A549 (cell line): Measurements from ENCODE around the gene VAMP1. TPM values are rescaled to one million over a fixed set of nuclear protein-coding genes. Genes with fewer than 3 reads are reported as not detected.
A peak's percentile ranks its signal among the peaks of the same experiment; 100 is the strongest.
"Not testable (repeated sequence)": the region's sequence is repeated elsewhere in the genome, so short reads cannot be mapped to it uniquely, and the experiment has no call there.

Experiments
- ATAC-seq, 2 experiments: fragments of 200-7000 bp in 1 of 2; fragments of >200 bp in 1 of 2; cut with Nextera tagmentation in 1 of 2; cut with Tn5 transposase in 1 of 2; 3 replicates each; pipeline versions ENCODE4 v1.8.0 to v1.9.1; 2018 to 2020; ENCODE audit warnings: mild to moderate bottlenecking in 1 of 2, moderate library complexity in 1 of 2
- CTCF ChIA-PET: fragments of 300-600 bp; sonication (Branson Sonifier 250); formaldehyde crosslinking; extraction: SDS; loops from one replicate; lab custom pipeline; 2021; ENCODE audit warnings: antibody characterized with exemption, inconsistent platforms; lab: Yijun Ruan, JAX
- POLR2A ChIA-PET: fragments of 350-600 bp; formaldehyde crosslinking; extraction: SDS; loops from one replicate; lab custom pipeline; 2021; ENCODE audit warnings: antibody characterized with exemption, inconsistent platforms; lab: Yijun Ruan, JAX
- DNase-seq, 2 experiments: peaks; one replicate each; pipeline versions ENCODE4 v3.0.0 to v3.0.0-alpha.2; 2011 to 2016; ENCODE audit warnings: low read depth in 1 of 2, low spot score in 1 of 2
- FAIRE-seq: peaks from 2 replicates; lab custom pipeline; 2011; peaks lifted over from hg19 to GRCh38; lab: Jason Lieb, UNC
- H3K27ac ChIP-seq, 2 experiments: fragments of >200 bp; sonication (Bioruptor Twin); formaldehyde crosslinking; 3 replicates each; pipeline ENCODE4 v1.5.1; 2016 to 2017
- H3K4me1 ChIP-seq: fragments of >200 bp; sonication (Bioruptor Twin); formaldehyde crosslinking; 3 replicates; pipeline ENCODE4 v1.6.1; 2016
- H3K4me2 ChIP-seq: fragments of >200 bp; sonication (Bioruptor Twin); formaldehyde crosslinking; 3 replicates; pipeline ENCODE4 v1.6.1; 2016
- H3K4me3 ChIP-seq: fragments of >200 bp; sonication (Bioruptor Twin); formaldehyde crosslinking; 3 replicates; pipeline ENCODE4 v1.5.1; 2016
- H3K9me3 ChIP-seq: fragments of >200 bp; sonication (Bioruptor Twin); formaldehyde crosslinking; 3 replicates; pipeline ENCODE4 v1.6.1; 2016
- CEBPB ChIP-seq, 2 experiments: fragments of >200 bp in 1 of 2; sonication (Bioruptor Twin) in 1 of 2; formaldehyde crosslinking in 1 of 2; IDR thresholded peaks; 2 replicates each; pipeline ENCODE4 v1.6.1; 2012 to 2016
- CHD2 ChIP-seq: fragments of 150-350 bp; IDR thresholded peaks from 2 replicates; pipeline ENCODE4 v1.6.1; 2014; ENCODE audit warnings: low read length; ENCODE audit not compliant: partially characterized antibody
- EHF ChIP-seq: fragments of 250-450 bp; sonication (Bioruptor Pico); IDR thresholded peaks from 2 replicates; pipeline ENCODE4 v1.5.0; 2020; ENCODE audit warnings: mild to moderate bottlenecking
- HOXA7 ChIP-seq: fragments of 250-450 bp; sonication (Bioruptor Pico); IDR thresholded peaks from 2 replicates; pipeline ENCODE4 v1.5.0; 2020; ENCODE audit warnings: mild to moderate bottlenecking, moderate library complexity
- JUN ChIP-seq, 2 experiments: fragments of >200 bp; sonication (Bioruptor Twin); formaldehyde crosslinking; IDR thresholded peaks; 2 replicates in 1 of 2; 3 replicates in 1 of 2; pipeline ENCODE4 v1.6.1; 2016 to 2017
- JUNB ChIP-seq: fragments of >200 bp; sonication (Bioruptor Twin); formaldehyde crosslinking; IDR thresholded peaks from 2 replicates; pipeline ENCODE4 v1.6.1; 2016
- KDM1A ChIP-seq: fragments of 200-600 bp; sonication (generic); IDR thresholded peaks from 2 replicates; pipeline ENCODE4 v1.6.1; 2016; ENCODE audit warnings: low read depth, mild to moderate bottlenecking
- MAFK ChIP-seq: fragments of 450-650 bp; IDR thresholded peaks from 2 replicates; pipeline ENCODE4 v1.6.1; 2014; ENCODE audit not compliant: partially characterized antibody
- RAD21 ChIP-seq, 2 experiments: fragments of >200 bp in 1 of 2; sonication (Bioruptor Twin) in 1 of 2; formaldehyde crosslinking in 1 of 2; IDR thresholded peaks in 1 of 2; conservative IDR thresholded peaks in 1 of 2; 2 replicates in 1 of 2; 3 replicates in 1 of 2; pipeline ENCODE4 v1.6.1; 2012 to 2018; ENCODE audit warnings: inconsistent platforms in 1 of 2
- RCOR1 ChIP-seq: fragments of 150-350 bp; IDR thresholded peaks from 2 replicates; pipeline ENCODE4 v1.6.1; 2014; ENCODE audit warnings: antibody characterized with exemption, low read length, low read depth
- RFX5 ChIP-seq: fragments of 450-650 bp; IDR thresholded peaks from 2 replicates; pipeline ENCODE4 v1.7.1; 2014; ENCODE audit warnings: antibody characterized with exemption, mild to moderate bottlenecking, moderate library complexity
- SREBF2 ChIP-seq: fragments of 450-650 bp; IDR thresholded peaks from 2 replicates; pipeline ENCODE4 v1.6.1; 2014; ENCODE audit warnings: mild to moderate bottlenecking, moderate library complexity
- TFCP2L1 ChIP-seq: fragments of 250-450 bp; sonication (Bioruptor Pico); IDR thresholded peaks from 2 replicates; pipeline ENCODE4 v1.5.0; 2021; ENCODE audit warnings: mild to moderate bottlenecking
- ZFP36 ChIP-seq: fragments of 450-650 bp; IDR thresholded peaks from 2 replicates; pipeline ENCODE4 v1.6.1; 2014; ENCODE audit warnings: borderline replicate concordance; ENCODE audit not compliant: partially characterized antibody
- ZSCAN20 ChIP-seq: fragments of 250-450 bp; sonication (Bioruptor Pico); IDR thresholded peaks from 2 replicates; pipeline ENCODE4 v1.8.0; 2022; ENCODE audit warnings: mild to moderate bottlenecking, moderate library complexity
- WGBS: methylation state at CpG from one replicate; pipeline ENCODE4 v1.1.6; 2017; ENCODE audit errors: missing lambda C conversion rate; 5-methylcytosine and 5-hydroxymethylcytosine counted together
- polyA plus RNA-seq, 4 experiments: library from polyadenylated mRNA; depleted of rRNA in 3 of 4; stranded (reverse); fragments of >200 nt; fragmentation: RNase III in 1 of 4; extraction: RNeasy Plus Mini Kit Qiagen cat#74134 plus additional on column Dnase treatment in 1 of 4; gene quantifications; 2 replicates in 3 of 4; 3 replicates in 1 of 4; pipeline ENCODE4 v1.2.3, GENCODE V29; 2011 to 2017
- TF ChIP-seq, protein P1 (sequence below): IDR thresholded peaks from 2 replicates; pipeline ENCODE4 v1.6.1; 2012; ENCODE audit warnings: low read depth, borderline replicate concordance
- TF ChIP-seq, protein P2 (sequence below): fragments of 150-350 bp; IDR thresholded peaks from 2 replicates; pipeline ENCODE4 v1.6.1; 2014; ENCODE audit warnings: low read depth, mild to moderate bottlenecking, low read length
- TF ChIP-seq, protein P3 (sequence below): fragments of 250-450 bp; sonication (Bioruptor Pico); IDR thresholded peaks from 2 replicates; pipeline ENCODE4 v1.5.0; 2020; ENCODE audit warnings: low read depth, mild to moderate bottlenecking, moderate library complexity
- TF ChIP-seq, protein P4 (sequence below): fragments of >200 bp; sonication (Bioruptor Twin); formaldehyde crosslinking; IDR thresholded peaks from 3 replicates; pipeline ENCODE4 v1.5.1; 2016

VAMP1 gene
- polyA plus RNA-seq, 2 of the 4 experiments (the other 2 are of a cell fraction): 17.6 to 22.7 TPM

DNA sequence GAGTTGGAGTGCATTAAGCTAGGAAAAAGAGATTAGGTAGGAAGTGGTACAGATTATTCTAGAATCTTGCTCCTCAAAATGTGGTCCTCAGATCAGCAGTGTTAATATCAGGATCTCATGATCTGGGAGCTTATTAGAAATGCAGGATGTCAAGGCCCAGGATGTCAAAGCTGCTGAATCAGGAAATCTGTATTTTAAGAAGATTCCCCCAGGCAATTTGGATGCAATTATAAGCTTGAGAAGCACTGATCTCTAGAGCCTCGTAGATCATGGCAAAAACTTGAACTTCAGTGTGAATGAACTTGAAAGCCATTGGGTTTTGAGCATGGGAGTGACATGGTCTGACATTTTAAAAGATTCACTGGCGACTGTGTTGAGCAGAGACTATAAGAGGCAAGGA lies 30.0 kb upstream of the VAMP1 start:
- POLR2A ChIA-PET: no interaction called here
- ATAC-seq: no peak
- H3K4me1 ChIP-seq: peaks cover 9% of the 10 kb centered on the region; the same call in 2 of the 3 replicates
- CTCF ChIA-PET: interaction anchor here (0.7 to 2.9 kb wide), 9 partner anchors 8 to 215 kb away, joined by 3 to 9 read pairs (median 4); no protein-coding TSS in a partner anchor
- TF ChIP-seq CEBPB (IDR thresholded peaks at IDR 0.05): no peak
- TF ChIP-seq RAD21 (conservative IDR thresholded peaks at IDR 0.05 in 1 of 2, IDR thresholded peaks at IDR 0.05 in 1 of 2): no peak
- TF ChIP-seq, protein P1, sequence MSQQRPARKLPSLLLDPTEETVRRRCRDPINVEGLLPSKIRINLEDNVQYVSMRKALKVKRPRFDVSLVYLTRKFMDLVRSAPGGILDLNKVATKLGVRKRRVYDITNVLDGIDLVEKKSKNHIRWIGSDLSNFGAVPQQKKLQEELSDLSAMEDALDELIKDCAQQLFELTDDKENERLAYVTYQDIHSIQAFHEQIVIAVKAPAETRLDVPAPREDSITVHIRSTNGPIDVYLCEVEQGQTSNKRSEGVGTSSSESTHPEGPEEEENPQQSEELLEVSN: no peak
- no peak for TF ChIP-seq RFX5
- TF ChIP-seq KDM1A: no peak
- TF ChIP-seq JUNB: no peak
- no peak for TF ChIP-seq ZFP36
- TF ChIP-seq CHD2: no peak
- no peak for TF ChIP-seq MAFK
- TF ChIP-seq, protein P2, sequence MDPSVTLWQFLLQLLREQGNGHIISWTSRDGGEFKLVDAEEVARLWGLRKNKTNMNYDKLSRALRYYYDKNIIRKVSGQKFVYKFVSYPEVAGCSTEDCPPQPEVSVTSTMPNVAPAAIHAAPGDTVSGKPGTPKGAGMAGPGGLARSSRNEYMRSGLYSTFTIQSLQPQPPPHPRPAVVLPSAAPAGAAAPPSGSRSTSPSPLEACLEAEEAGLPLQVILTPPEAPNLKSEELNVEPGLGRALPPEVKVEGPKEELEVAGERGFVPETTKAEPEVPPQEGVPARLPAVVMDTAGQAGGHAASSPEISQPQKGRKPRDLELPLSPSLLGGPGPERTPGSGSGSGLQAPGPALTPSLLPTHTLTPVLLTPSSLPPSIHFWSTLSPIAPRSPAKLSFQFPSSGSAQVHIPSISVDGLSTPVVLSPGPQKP: no peak
- no peak for TF ChIP-seq RCOR1
- TF ChIP-seq SREBF2: no peak
- TF ChIP-seq, protein P3, sequence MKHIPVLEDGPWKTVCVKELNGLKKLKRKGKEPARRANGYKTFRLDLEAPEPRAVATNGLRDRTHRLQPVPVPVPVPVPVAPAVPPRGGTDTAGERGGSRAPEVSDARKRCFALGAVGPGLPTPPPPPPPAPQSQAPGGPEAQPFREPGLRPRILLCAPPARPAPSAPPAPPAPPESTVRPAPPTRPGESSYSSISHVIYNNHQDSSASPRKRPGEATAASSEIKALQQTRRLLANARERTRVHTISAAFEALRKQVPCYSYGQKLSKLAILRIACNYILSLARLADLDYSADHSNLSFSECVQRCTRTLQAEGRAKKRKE (CRISPR knock-in tag): no peak
- no peak for TF ChIP-seq HOXA7 (CRISPR knock-in tag)
- no peak for TF ChIP-seq TFCP2L1 (CRISPR knock-in tag)
- TF ChIP-seq ZSCAN20 (CRISPR knock-in tag): no peak
- TF ChIP-seq, protein P4, sequence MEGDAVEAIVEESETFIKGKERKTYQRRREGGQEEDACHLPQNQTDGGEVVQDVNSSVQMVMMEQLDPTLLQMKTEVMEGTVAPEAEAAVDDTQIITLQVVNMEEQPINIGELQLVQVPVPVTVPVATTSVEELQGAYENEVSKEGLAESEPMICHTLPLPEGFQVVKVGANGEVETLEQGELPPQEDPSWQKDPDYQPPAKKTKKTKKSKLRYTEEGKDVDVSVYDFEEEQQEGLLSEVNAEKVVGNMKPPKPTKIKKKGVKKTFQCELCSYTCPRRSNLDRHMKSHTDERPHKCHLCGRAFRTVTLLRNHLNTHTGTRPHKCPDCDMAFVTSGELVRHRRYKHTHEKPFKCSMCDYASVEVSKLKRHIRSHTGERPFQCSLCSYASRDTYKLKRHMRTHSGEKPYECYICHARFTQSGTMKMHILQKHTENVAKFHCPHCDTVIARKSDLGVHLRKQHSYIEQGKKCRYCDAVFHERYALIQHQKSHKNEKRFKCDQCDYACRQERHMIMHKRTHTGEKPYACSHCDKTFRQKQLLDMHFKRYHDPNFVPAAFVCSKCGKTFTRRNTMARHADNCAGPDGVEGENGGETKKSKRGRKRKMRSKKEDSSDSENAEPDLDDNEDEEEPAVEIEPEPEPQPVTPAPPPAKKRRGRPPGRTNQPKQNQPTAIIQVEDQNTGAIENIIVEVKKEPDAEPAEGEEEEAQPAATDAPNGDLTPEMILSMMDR: no peak
- no peak for TF ChIP-seq JUN (IDR thresholded peaks at IDR 0.05)
- TF ChIP-seq, all 56 proteins: peak for 0
- no peak overlapping the region for H3K4me3 ChIP-seq
- no peak overlapping the region for H3K27ac ChIP-seq
- H3K4me2 ChIP-seq: no peak overlapping the region
- H3K9me3 ChIP-seq: no peaks in the 10 kb centered on the region
- DNase-seq: no peak
- 97% methylated on average over 2 of the region's 2 CpGs for WGBS
- no peak for FAIRE-seq

DNA sequence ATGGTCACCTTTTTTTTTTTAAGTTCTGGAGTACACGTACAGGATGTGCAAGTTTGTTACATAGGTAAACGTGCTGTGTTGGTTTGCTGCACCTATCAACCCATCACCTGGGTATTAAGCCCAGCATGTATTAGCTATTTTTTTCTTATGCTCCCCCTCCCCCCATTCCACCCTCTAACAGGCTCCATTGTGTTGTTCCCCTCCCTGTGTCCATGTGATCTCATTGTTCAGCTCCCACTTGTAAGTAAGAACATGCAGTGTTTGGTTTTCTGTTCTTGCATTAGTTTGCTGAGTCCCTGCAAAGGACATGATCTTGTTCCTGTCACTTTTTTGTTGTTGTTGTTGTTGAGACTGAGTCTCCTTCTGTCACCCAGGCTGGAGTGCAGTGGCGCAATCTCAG lies 26.8 kb upstream of the VAMP1 start:
- ATAC-seq, H3K4me2 ChIP-seq, DNase-seq, FAIRE-seq, H3K9me3 ChIP-seq, H3K27ac ChIP-seq, H3K4me3 ChIP-seq, POLR2A ChIA-PET: not testable (repeated sequence)
- CTCF ChIA-PET: interaction anchor here (0.6 to 2.0 kb wide), 5 partner anchors 25 to 42 kb away, joined by 3 to 4 read pairs (median 3); no protein-coding TSS in a partner anchor
- WGBS: 92% methylated on average over 3 of the region's 3 CpGs
- peaks cover 19% of the 10 kb centered on the region for H3K4me1 ChIP-seq

DNA sequence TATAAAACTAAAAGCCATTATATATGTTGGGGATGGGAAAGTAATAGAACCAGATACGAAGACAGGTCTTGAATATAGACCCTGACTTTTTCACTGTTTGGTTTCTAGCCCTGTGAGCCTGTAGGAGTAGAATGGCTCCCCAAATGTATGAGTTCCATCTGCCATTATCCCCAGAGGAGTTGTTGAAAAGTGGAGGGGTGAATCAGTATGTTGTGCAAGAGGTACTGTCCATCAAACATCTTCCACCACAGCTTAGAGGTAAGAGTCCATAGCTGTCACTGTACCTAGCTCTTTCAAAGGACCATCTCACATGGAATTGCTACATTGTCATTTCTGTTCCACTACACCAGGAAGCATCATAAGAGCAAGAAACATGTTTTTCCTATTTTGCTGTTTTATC lies 24.5 kb upstream of the VAMP1 start:
- POLR2A ChIA-PET: interaction anchor here (0.8 to 0.9 kb wide), 2 partner anchors 24 to 39 kb away, joined by 3 to 4 read pairs; partner anchors contain the start of genes GAPDH and VAMP1
- ATAC-seq (no peak), FAIRE-seq (no peak), DNase-seq (no peak)
- CTCF ChIA-PET: interaction anchor here (0.9 to 2.1 kb wide), 3 partner anchors 18 to 44 kb away, joined by 3 to 8 read pairs (median 7); no protein-coding TSS in a partner anchor
- H3K4me2 ChIP-seq: peak overlapping the region; percentile 80
- H3K4me1 ChIP-seq: peaks cover 25% of the 10 kb centered on the region
- peak overlapping the region; percentile 65 to 80; a peak in 5 of 6 replicates for H3K27ac ChIP-seq
- no peak for TF ChIP-seq EHF
- peak in 1 of 2 experiments; percentile 65; a peak in 1 of 4 replicates for TF ChIP-seq CEBPB (IDR thresholded peaks at IDR 0.05)
- 77% methylated on average over 1 of the region's 1 CpG for whole genome bisulfite sequencing
- H3K4me3 ChIP-seq: peak overlapping the region; percentile 80
- no peaks in the 10 kb centered on the region for H3K9me3 ChIP-seq
